Lung (tissue), 12 donors: ENCODE results near the gene VSIG10L2. TPM values are rescaled to one million over a fixed set of nuclear protein-coding genes. Genes with fewer than 3 reads are reported as not detected.

Source experiments
- ATAC-seq: fragments of 200-7000 bp; cut with Tn5 transposase; one replicate; pipeline ENCODE4 v1.9.1; 2020; ENCODE audit warnings: moderate number of reproducible peaks; ENCODE audit not compliant: insufficient read depth, low FRiP score
- DNase-seq, 3 donors: peaks; one replicate each; pipeline ENCODE4 v3.0.0-alpha.2; 2013 to 2017
- H3K27ac ChIP-seq, 2 donors: one replicate each; pipeline ENCODE4 v1.5.1; 2013; ENCODE audit warnings: mild to moderate bottlenecking in 2 of 2, moderate library complexity in 2 of 2, control low read depth in 1 of 2, inconsistent platforms in 1 of 2, low read depth in 1 of 2, low read length in 1 of 2
- H3K27me3 ChIP-seq, 3 donors: one replicate each; pipeline ENCODE4 v1.5.1; 2013; ENCODE audit warnings: low read length in 2 of 3; ENCODE audit not compliant: control insufficient read depth in 3 of 3, insufficient read depth in 3 of 3
- H3K36me3 ChIP-seq, 4 donors: one replicate each; pipeline ENCODE4 v1.5.1; 2013; ENCODE audit warnings: low read length in 4 of 4, mild to moderate bottlenecking in 1 of 4, moderate library complexity in 1 of 4; ENCODE audit not compliant: control insufficient read depth in 4 of 4, insufficient read depth in 4 of 4
- H3K4me1 ChIP-seq, 5 donors: one replicate each; pipeline ENCODE4 v1.5.1; 2013; ENCODE audit warnings: low read length in 5 of 5, mild to moderate bottlenecking in 2 of 5, moderate library complexity in 1 of 5; ENCODE audit not compliant: control insufficient read depth in 5 of 5, insufficient read depth in 5 of 5
- H3K4me3 ChIP-seq: one replicate; pipeline ENCODE4 v1.5.1; 2013; ENCODE audit warnings: mild to moderate bottlenecking, control low read depth, moderate library complexity
- H3K9ac ChIP-seq, 2 donors: one replicate each; pipeline ENCODE4 v1.5.1; 2013; ENCODE audit warnings: low read length in 2 of 2, control low read depth in 1 of 2; ENCODE audit not compliant: insufficient read depth in 1 of 2
- H3K9me3 ChIP-seq, 4 donors: one replicate each; pipeline ENCODE4 v1.5.1; 2013; ENCODE audit warnings: low read length in 3 of 4, mild to moderate bottlenecking in 1 of 4, moderate library complexity in 1 of 4; ENCODE audit not compliant: control insufficient read depth in 4 of 4, insufficient read depth in 3 of 4
- CTCF ChIP-seq: IDR thresholded peaks from 2 replicates; pipeline ENCODE4 v1.5.1; 2012; ENCODE audit warnings: mild to moderate bottlenecking; ENCODE audit errors: control extremely low read depth, extremely low read depth
- WGBS, 2 donors: extraction: QIAGEN DNeasy Blood & Tissue Kit; methylation state at CpG; one replicate each; pipeline ENCODE4 v1.1.7; 2013; 5-methylcytosine and 5-hydroxymethylcytosine counted together
- polyA plus RNA-seq, 2 donors: library from polyadenylated mRNA; stranded (reverse); fragments of 200-250 nt; gene quantifications; one replicate each; pipeline ENCODE4 v1.2.1, GENCODE V29; 2013
- total RNA-seq, 2 donors: library from RNA; depleted of rRNA in 1 of 2; stranded (reverse); fragments of >200 nt in 1 of 2; gene quantifications; one replicate each; pipeline ENCODE4 v1.2.1, GENCODE V29; 2014 to 2021
- donor health status: control.
- donor health status: control.
- donor health status: Bipolar disorder and iron deficiency.
- donor health status: healthy.
- donor health status: DM: yes; HTN: yes; CAD: no.

VSIG10L2 gene
- total and polyA plus RNA-seq, 4 donors: 0.18 to 0.43 (median 0.30) TPM

- no peaks in the 10 kb centered on the region for H3K36me3 ChIP-seq
- no peak overlapping the region for H3K9ac ChIP-seq
- no peak for ATAC-seq
- no peak overlapping the region for H3K27ac ChIP-seq
- TF ChIP-seq CTCF: peak; percentile 22
- WGBS, 2 donors: 34 to 36% methylated on average over 20 of the region's 20 CpGs
- H3K4me1 ChIP-seq: peaks cover 0 to 4% (median 0%) of the 10 kb centered on the region in 5 donors
- H3K27me3 ChIP-seq: peaks cover 0 to 8% (median 0%) of the 10 kb centered on the region in 3 donors
- no peak overlapping the region for H3K4me3 ChIP-seq
- peak; percentile 28 to 41 (median 41) for DNase-seq
- no peaks in the 10 kb centered on the region for H3K9me3 ChIP-seq
These were observed 3.9 kb upstream of the VSIG10L2 start for GRCh38 chr11:125941619-125942611.

- no peak for DNase-seq
These were observed 2.9 kb upstream of the VSIG10L2 start for GRCh38 chr11:125942771-125943428.

GRCh38 chr11:125943661-125944349, 2.0 kb upstream of the VSIG10L2 start:
- no peak for TF ChIP-seq CTCF
- Histone ChIP-seq H3K4me3 (no peak overlapping the region), H3K9ac (no peak overlapping the region), H3K4me1 (no peaks in the 10 kb centered on the region), H3K36me3 (no peaks in the 10 kb centered on the region), H3K27ac (no peak overlapping the region), H3K27me3 (peaks cover 0 to 8% (median 0%) of the 10 kb centered on the region in 3 donors), H3K9me3 (no peaks in the 10 kb centered on the region)
- ATAC-seq (no peak), DNase-seq (no peak)
- 84 to 90% methylated on average over 9 of the region's 9 CpGs for WGBS, 2 donors

More at GRCh38 chr11:125942771-125943428, 2.9 kb upstream of the VSIG10L2 start:
- no peak overlapping the region for H3K4me3 ChIP-seq
- H3K27ac ChIP-seq: no peak overlapping the region
- peaks cover 0 to 8% (median 0%) of the 10 kb centered on the region in 3 donors for H3K27me3 ChIP-seq
- H3K4me1 ChIP-seq: peaks cover 0 to 4% (median 0%) of the 10 kb centered on the region in 5 donors
- TF ChIP-seq CTCF: no peak
- H3K36me3 ChIP-seq: no peaks in the 10 kb centered on the region
- no peaks in the 10 kb centered on the region for H3K9me3 ChIP-seq
- WGBS, 2 donors: 91 to 94% methylated on average over 12 of the region's 12 CpGs
- ATAC-seq: no peak
- H3K9ac ChIP-seq: no peak overlapping the region
